T-cell (primary cell): ENCODE results near the gene UROC1. TPM values are rescaled to one million over a fixed set of nuclear protein-coding genes. Genes with fewer than 3 reads are reported as not detected.

Experiments used
- ATAC-seq, 4 experiments: fragments of 200-7000 bp in 3 of 4; fragments of 150-1000 bp in 1 of 4; cut with Tn5 transposase; replicated peaks in 1 of 4; 1 replicate in 3 of 4; 2 replicates in 1 of 4; pipeline ENCODE4 v1.10.0; 2021; ENCODE audit warnings: moderate library complexity in 3 of 4, mild to moderate bottlenecking in 2 of 4, moderate number of reproducible peaks in 1 of 4
- CTCF ChIA-PET, 2 donors: fragments of 300-600 bp; sonication (Branson Sonifier 250); formaldehyde crosslinking; loops; one replicate each; lab custom pipeline; 2022; ENCODE audit warnings: antibody characterized with exemption in 2 of 2; lab: Charles Lee
- POLR2A ChIA-PET, 2 donors: fragments of 300-600 bp; sonication (Branson Sonifier 250); formaldehyde crosslinking; loops; one replicate each; lab custom pipeline; 2022; ENCODE audit warnings: antibody characterized with exemption in 2 of 2; lab: Charles Lee
- DNase-seq, 35 experiments: peaks; one replicate each; pipeline versions ENCODE4 v3.0.0 to v3.0.0-alpha.2; 2013 to 2023
- H3K27ac ChIP-seq: one replicate; pipeline ENCODE4 v1.5.1; 2013; ENCODE audit warnings: low read length
- H3K27me3 ChIP-seq, 2 experiments: replicated peaks in 1 of 2; 1 replicate in 1 of 2; 2 replicates in 1 of 2; pipeline versions ENCODE4 v1.6.1 to v1.7.0; 2013; ENCODE audit warnings: low read length in 1 of 2, mixed read lengths in 1 of 2; ENCODE audit not compliant: control insufficient read depth in 2 of 2, insufficient read depth in 2 of 2; ENCODE audit errors: extremely low read depth in 1 of 2
- H3K36me3 ChIP-seq, 2 donors: 1 replicate in 1 of 2; 2 replicates in 1 of 2; pipeline versions ENCODE4 v1.6.1 to v1.7.0; 2013; ENCODE audit warnings: low read length in 1 of 2; ENCODE audit not compliant: control insufficient read depth in 2 of 2, insufficient read depth in 1 of 2; ENCODE audit errors: extremely low read depth in 1 of 2
- H3K4me1 ChIP-seq, 2 experiments: 1 replicate in 1 of 2; 2 replicates in 1 of 2; pipeline versions ENCODE4 v1.6.1 to v1.7.0; 2013; ENCODE audit warnings: low read length in 2 of 2, mixed read lengths in 1 of 2; ENCODE audit not compliant: insufficient read depth in 2 of 2, control insufficient read depth in 1 of 2; ENCODE audit errors: extremely low read depth in 1 of 2
- H3K4me3 ChIP-seq, 2 donors: 1 replicate in 1 of 2; 2 replicates in 1 of 2; pipeline versions ENCODE4 v1.5.1 to v1.7.0; 2013; ENCODE audit warnings: mild to moderate bottlenecking in 2 of 2, low read length in 1 of 2, moderate library complexity in 1 of 2; ENCODE audit not compliant: control insufficient read depth in 1 of 2; ENCODE audit errors: extremely low read depth in 1 of 2
- H3K9me3 ChIP-seq: 2 replicates; pipeline ENCODE4 v1.7.0; 2013
- H3K27ac Mint-ChIP-seq, 2 donors: one replicate each; pipeline ENCODE4 v1.8.0; 2020 to 2021; ENCODE audit warnings: mild to moderate bottlenecking in 2 of 2, mixed read lengths in 2 of 2
- H3K27me3 Mint-ChIP-seq, 2 donors: one replicate each; pipeline ENCODE4 v1.8.0; 2021 to 2022; ENCODE audit warnings: mixed read lengths in 2 of 2
- H3K36me3 Mint-ChIP-seq: one replicate; pipeline ENCODE4 v1.8.0; 2021; ENCODE audit warnings: mixed read lengths
- H3K4me1 Mint-ChIP-seq, 3 donors: one replicate each; pipeline ENCODE4 v1.8.0; 2020 to 2022; ENCODE audit warnings: mixed read lengths in 3 of 3, mild to moderate bottlenecking in 1 of 3
- H3K4me3 Mint-ChIP-seq, 3 donors: one replicate each; pipeline ENCODE4 v1.8.0; 2020 to 2022; ENCODE audit warnings: mild to moderate bottlenecking in 3 of 3, mixed read lengths in 3 of 3, moderate library complexity in 3 of 3
- H3K9me3 Mint-ChIP-seq, 3 donors: one replicate each; pipeline ENCODE4 v1.8.0; 2020 to 2022; ENCODE audit warnings: mixed read lengths in 3 of 3
- WGBS: methylation state at CpG from one replicate; pipeline ENCODE4 v1.1.5; 2013; ENCODE audit warnings: missing lambda C conversion rate; ENCODE audit not compliant: insufficient coverage; 5-methylcytosine and 5-hydroxymethylcytosine counted together
- total RNA-seq, 35 experiments: library from RNA in 6 of 35; stranded (reverse) in 6 of 35; fragments of 120-200 nt in 1 of 35; gene quantifications; one replicate each; pipeline versions ENCODE4 v1.2.1 to v1.2.4 and lab custom pipeline; 2013 to 2026

The UROC1 gene
- total RNA-seq, 5 donors from 2014 or later (not counting 1 experiment from before 2014, with no cell fraction given): 0.09 TPM; not detected in 4

DNA sequence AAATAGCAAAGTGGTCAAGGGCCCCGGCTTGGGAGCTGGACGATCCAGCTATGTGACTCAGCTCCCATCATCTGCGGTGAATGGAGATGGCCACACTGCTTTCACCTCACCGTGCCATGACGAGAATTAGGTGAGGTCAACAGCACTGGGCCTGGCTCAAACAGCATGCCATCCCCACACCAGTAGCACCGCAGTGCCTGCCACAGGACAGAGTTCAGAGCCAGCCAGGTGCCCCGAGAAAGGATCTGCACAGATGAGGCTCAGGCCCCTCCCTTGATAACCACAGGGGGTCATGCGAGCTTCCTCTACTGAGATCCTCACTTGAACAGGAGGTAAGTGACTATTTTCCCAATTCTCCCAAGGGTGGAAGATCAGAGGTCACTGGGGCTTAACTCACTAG lies 71.3 kb downstream of the UROC1 start:
- DNase-seq (no peak), ATAC-seq (no peak)
- 100% methylated on average over 3 of the region's 8 CpGs for WGBS
- H3K4me1 Mint-ChIP-seq: peaks cover 0 to 12% (median 0%) of the 10 kb centered on the region in 3 donors
- Histone ChIP-seq H3K27me3 (no peaks in the 10 kb centered on the region), H3K36me3 (peaks cover 8 to 38% of the 10 kb centered on the region in 2 donors), H3K4me3 (no peak overlapping the region), H3K9me3 (no peaks in the 10 kb centered on the region), H3K4me1 (no peaks in the 10 kb centered on the region), H3K27ac (no peak overlapping the region)
- CTCF ChIA-PET: no interaction called here
- H3K36me3 Mint-ChIP-seq: peaks cover 28% of the 10 kb centered on the region
- no peak overlapping the region for H3K27ac Mint-ChIP-seq
- no peaks in the 10 kb centered on the region for H3K9me3 Mint-ChIP-seq
- POLR2A ChIA-PET: no interaction called here
- no peaks in the 10 kb centered on the region for H3K27me3 Mint-ChIP-seq
- no peak overlapping the region for H3K4me3 Mint-ChIP-seq

DNA sequence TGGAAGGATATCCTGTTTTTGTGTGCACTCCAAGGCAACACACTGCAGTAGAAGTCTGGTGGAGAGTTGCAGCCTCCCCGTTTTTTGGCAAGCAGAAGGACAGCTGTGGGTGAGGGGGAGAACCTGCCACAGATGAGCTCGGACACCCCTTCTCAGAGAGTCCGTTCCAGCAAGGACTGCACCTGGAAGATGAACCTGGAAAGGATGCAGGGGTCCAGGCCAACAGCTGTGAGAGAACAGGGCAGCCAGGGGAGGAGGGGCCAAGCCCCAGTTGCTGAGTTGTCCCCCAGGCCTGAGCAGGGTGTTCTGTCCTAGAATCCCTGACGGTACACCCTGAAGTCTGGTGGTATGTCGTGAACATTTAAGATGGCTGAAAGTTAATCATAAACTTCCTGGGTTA lies 72.1 kb downstream of the UROC1 start:
- H3K4me3 Mint-ChIP-seq: no peak overlapping the region
- Histone ChIP-seq H3K9me3 (no peaks in the 10 kb centered on the region), H3K4me3 (no peak overlapping the region), H3K27me3 (no peaks in the 10 kb centered on the region), H3K27ac (no peak overlapping the region), H3K36me3 (peaks cover 3 to 36% of the 10 kb centered on the region in 2 donors), H3K4me1 (no peaks in the 10 kb centered on the region)
- no peak overlapping the region for H3K27ac Mint-ChIP-seq
- no peaks in the 10 kb centered on the region for H3K9me3 Mint-ChIP-seq
- peaks cover 25% of the 10 kb centered on the region for H3K36me3 Mint-ChIP-seq
- peak in 1 of 35 experiments; percentile 3 for DNase-seq
- no peaks in the 10 kb centered on the region for H3K27me3 Mint-ChIP-seq
- 97% methylated on average over 3 of the region's 5 CpGs for WGBS
- ChIA-PET CTCF (no interaction called here), POLR2A (no interaction called here)
- H3K4me1 Mint-ChIP-seq: peaks cover 0 to 6% (median 0%) of the 10 kb centered on the region in 3 donors
- ATAC-seq: no peak

DNA sequence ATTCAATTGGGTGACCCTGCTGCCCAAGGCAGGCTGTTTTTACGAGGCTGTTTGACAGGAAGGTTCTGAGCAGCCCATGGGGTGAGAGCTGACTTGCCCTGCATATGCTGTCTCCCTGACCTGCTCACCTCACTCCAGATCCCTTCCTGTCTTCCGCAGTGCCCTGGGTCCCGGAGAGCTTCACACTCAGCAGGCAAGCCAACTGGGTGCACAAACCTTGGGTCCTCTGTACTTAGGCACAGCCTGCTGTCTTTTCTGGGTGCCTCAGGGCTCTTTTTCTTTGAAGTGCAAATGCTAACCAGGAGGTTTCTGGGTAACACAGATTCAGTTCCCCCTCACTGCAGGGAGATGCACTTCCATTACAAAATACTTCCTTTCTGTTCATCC lies 74.7 kb downstream of the UROC1 start:
- peaks cover 0 to 6% (median 0%) of the 10 kb centered on the region in 3 donors for H3K4me1 Mint-ChIP-seq
- H3K9me3 Mint-ChIP-seq: no peaks in the 10 kb centered on the region
- Histone ChIP-seq H3K27me3 (no peaks in the 10 kb centered on the region), H3K4me3 (no peak overlapping the region), H3K4me1 (no peaks in the 10 kb centered on the region), H3K36me3 (peaks cover 10 to 38% of the 10 kb centered on the region in 2 donors), H3K9me3 (no peaks in the 10 kb centered on the region), H3K27ac (no peak overlapping the region)
- WGBS: 100% methylated on average over 3 of the region's 3 CpGs
- no peak overlapping the region for H3K4me3 Mint-ChIP-seq
- no peak overlapping the region for H3K27ac Mint-ChIP-seq
- ChIA-PET CTCF (no interaction called here), POLR2A (no interaction called here)
- no peaks in the 10 kb centered on the region for H3K27me3 Mint-ChIP-seq
- DNase-seq: peak in 1 of 35 experiments; percentile 3
- no peak for ATAC-seq
- H3K36me3 Mint-ChIP-seq: peaks cover 38% of the 10 kb centered on the region

DNA sequence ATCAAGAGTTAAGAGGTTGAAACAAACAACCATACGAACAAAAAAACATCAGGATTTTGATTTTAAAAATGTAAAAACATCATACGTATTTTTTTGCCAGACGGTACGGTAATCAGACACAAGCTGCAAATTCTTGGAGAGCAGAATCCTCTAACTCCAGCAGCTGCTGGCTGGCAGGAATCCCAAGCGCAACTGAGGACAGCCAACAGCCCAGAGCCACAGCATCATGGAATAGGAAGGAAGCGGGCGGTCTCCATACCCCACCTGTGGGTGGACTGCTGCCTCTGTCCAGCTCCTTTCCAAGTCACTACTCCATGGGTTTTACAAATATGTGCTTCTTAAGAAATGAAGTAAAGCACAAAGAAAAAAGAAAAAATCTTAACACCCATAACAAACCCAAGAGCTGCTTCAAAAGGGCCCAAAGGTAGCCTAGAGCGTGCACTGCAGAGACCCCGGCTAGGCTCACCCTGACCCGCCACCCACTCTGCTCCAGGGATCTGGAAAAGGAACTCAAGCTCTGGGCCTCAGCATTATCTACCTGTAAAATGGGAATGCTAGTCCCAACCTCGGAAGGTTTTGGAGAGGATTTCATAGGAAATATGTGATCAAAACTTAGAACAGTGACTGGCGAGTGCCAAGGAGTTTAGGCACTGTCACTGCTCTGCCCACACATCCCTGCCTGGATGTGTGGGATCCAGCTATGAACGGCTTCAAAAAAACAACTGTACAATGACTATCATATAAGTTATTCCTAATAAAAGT lies 75.3 kb downstream of the UROC1 start:
- peaks cover 44% of the 10 kb centered on the region for H3K36me3 Mint-ChIP-seq

DNA sequence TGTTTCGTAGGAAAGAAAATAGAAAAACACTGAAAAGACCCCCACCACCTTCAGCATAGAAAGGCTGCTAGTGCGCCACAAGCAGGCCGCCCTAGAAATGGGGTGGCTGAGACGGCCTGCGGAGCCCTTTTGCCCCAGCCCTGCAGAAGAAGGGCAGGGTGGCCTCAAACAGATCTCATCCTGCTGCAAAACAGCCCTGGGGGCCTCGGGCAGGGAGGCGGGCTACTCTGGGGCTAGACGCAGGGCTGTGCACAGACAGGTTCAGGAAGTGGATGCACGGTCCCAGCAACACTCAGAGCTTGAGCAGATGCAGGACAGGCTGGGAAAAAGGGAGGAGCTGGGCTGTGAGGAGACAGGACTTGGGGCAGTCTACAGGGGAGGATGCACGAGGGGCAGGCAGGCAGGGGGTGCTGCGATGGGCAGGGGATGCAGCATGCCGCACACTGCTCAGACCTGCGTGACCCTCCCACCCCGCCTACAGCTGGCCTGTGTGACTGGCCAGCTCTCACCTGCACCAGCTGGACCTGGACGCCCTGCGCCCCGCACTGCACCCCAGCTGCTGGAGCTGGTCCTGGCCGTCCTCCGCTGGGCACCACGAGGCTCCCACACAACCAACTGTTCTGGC lies 76.2 kb downstream of the UROC1 start:
- Histone ChIP-seq H3K4me1 (no peaks in the 10 kb centered on the region), H3K27ac (no peak overlapping the region), H3K36me3 (peaks cover 12 to 48% of the 10 kb centered on the region in 2 donors), H3K4me3 (no peak overlapping the region), H3K9me3 (no peaks in the 10 kb centered on the region), H3K27me3 (no peaks in the 10 kb centered on the region)
- Mint-ChIP-seq H3K4me3 (no peak overlapping the region), H3K27me3 (no peaks in the 10 kb centered on the region), H3K9me3 (no peaks in the 10 kb centered on the region), H3K27ac (no peak overlapping the region), H3K36me3 (peaks cover 49% of the 10 kb centered on the region), H3K4me1 (peaks cover 0 to 6% (median 0%) of the 10 kb centered on the region in 3 donors)
- ChIA-PET POLR2A (interaction anchor here in 1 of 2 donors (0.6 kb wide), 1 partner anchor 36 kb away, joined by 3 read pairs; no protein-coding TSS in a partner anchor), CTCF (no interaction called here)
- peak in 1 of 35 experiments; percentile 2 for DNase-seq
- 99% methylated on average over 15 of the region's 20 CpGs for WGBS
- no peak for ATAC-seq

More for the DNA sequence above, 75.3 kb downstream of the UROC1 start:
- CTCF ChIA-PET: no interaction called here
- no peaks in the 10 kb centered on the region for H3K9me3 Mint-ChIP-seq
- H3K4me1 ChIP-seq: no peaks in the 10 kb centered on the region
- ATAC-seq (no peak), DNase-seq (no peak)
- H3K4me3 ChIP-seq: no peak overlapping the region
- 96% methylated on average over 7 of the region's 13 CpGs for WGBS
- no peaks in the 10 kb centered on the region for H3K27me3 Mint-ChIP-seq
- peaks cover 0 to 6% (median 0%) of the 10 kb centered on the region in 3 donors for H3K4me1 Mint-ChIP-seq
- peaks cover 12 to 39% of the 10 kb centered on the region in 2 donors for H3K36me3 ChIP-seq
- no peaks in the 10 kb centered on the region for H3K27me3 ChIP-seq
- no peak overlapping the region for H3K4me3 Mint-ChIP-seq
- POLR2A ChIA-PET: interaction anchor here in 1 of 2 donors (0.6 kb wide), 1 partner anchor 37 kb away, joined by 3 read pairs; no protein-coding TSS in a partner anchor
- H3K9me3 ChIP-seq: no peaks in the 10 kb centered on the region
- no peak overlapping the region for H3K27ac ChIP-seq
- H3K27ac Mint-ChIP-seq: no peak overlapping the region

DNA sequence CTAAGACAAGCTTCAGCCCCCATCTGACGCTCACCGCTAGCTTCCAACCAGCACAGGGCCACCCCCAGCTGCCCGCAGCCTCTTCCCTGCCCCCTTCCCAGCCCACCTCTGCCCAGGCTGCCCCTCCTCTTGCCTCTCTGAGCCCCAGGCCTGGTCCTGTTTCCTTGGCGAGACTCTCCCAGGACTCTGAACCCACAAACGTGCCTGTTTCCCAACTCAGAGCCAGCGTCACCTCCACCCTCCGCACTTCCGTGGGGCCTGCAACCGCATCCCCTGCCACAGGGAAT lies 76.9 kb downstream of the UROC1 start:
- peaks cover 0 to under 1% (median 0%) of the 10 kb centered on the region in 3 donors for H3K4me1 Mint-ChIP-seq

More for the DNA sequence above, 76.9 kb downstream of the UROC1 start:
- H3K36me3 Mint-ChIP-seq: peaks cover 43% of the 10 kb centered on the region
- no peaks in the 10 kb centered on the region for H3K27me3 Mint-ChIP-seq
- Histone ChIP-seq H3K4me3 (no peak overlapping the region), H3K27ac (no peak overlapping the region), H3K27me3 (no peaks in the 10 kb centered on the region), H3K36me3 (peaks cover 12 to 52% of the 10 kb centered on the region in 2 donors), H3K4me1 (no peaks in the 10 kb centered on the region), H3K9me3 (no peaks in the 10 kb centered on the region)
- H3K27ac Mint-ChIP-seq: no peak overlapping the region
- ATAC-seq: no peak
- no peak overlapping the region for H3K4me3 Mint-ChIP-seq
- CTCF ChIA-PET: no interaction called here
- WGBS: 97% methylated on average over 3 of the region's 9 CpGs
- POLR2A ChIA-PET: no interaction called here
- H3K9me3 Mint-ChIP-seq: no peaks in the 10 kb centered on the region
- DNase-seq: no peak
